Thyroid gland (tissue), 4 donors: Measurements from ENCODE around the gene SCRN3.

Experiments
- POLR2A ChIP-seq, 2 donors: fragments of 450-650 bp; IDR thresholded peaks; one replicate each; pipeline ENCODE4 v1.6.1; 2017; ENCODE audit warnings: antibody characterized with exemption in 2 of 2, mild to moderate bottlenecking in 2 of 2, moderate library complexity in 1 of 2
- TF ChIP-seq, protein P1 (sequence below), 6 experiments: fragments of 200-600 bp in 3 of 6; fragments of 450-650 bp in 3 of 6; sonication (generic) in 3 of 6; IDR thresholded peaks; one replicate each; pipeline ENCODE4 v1.5.1; 2016 to 2019; ENCODE audit warnings: antibody characterized with exemption in 6 of 6, mild to moderate bottlenecking in 2 of 6, inconsistent platforms in 1 of 6, moderate library complexity in 1 of 6

DNA sequence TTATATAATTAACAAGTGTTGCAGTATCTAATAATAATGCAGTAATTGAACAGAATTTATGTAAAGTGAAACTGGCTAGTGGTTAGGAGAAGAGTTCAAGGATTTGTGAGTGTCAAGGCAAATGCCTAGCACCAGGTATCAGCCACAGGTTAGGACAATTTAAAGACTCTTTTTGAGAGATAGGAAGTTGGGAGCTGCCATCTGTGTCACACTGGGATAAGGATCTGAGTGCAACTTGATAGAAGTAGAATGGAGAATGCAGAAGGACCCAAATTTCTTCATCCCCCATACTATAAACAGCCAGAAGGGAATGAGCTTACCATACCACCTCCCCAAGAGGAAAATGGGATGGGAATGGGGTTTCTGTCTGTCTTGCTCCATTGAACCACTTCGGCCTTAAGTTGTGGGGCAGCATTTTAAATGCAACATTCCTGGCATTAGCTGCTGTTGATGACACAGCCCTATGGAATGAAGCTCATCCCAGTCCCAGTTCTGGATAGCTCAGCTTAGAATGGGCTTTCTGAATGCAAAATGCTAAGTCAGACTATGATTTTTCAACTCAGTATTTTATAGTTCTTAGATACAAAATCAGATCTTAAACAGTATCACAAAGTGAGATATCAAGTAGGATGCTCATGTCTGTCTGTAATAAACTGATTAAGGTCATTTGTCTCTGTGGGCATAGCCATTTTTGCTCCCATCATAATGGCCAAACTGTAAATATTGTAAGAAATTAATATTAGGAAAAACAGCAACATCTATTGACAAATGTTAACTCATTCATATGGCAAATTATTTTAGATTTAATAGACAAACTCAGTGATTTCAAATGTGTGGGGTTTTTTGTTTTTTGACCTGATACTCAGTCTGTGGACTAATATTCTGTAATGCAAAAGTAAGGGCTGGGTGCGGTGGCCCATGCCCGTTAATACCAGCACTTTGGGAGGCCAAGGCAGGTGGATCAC, 47.3 kb downstream of the SCRN3 start:
- TF ChIP-seq, protein P1, sequence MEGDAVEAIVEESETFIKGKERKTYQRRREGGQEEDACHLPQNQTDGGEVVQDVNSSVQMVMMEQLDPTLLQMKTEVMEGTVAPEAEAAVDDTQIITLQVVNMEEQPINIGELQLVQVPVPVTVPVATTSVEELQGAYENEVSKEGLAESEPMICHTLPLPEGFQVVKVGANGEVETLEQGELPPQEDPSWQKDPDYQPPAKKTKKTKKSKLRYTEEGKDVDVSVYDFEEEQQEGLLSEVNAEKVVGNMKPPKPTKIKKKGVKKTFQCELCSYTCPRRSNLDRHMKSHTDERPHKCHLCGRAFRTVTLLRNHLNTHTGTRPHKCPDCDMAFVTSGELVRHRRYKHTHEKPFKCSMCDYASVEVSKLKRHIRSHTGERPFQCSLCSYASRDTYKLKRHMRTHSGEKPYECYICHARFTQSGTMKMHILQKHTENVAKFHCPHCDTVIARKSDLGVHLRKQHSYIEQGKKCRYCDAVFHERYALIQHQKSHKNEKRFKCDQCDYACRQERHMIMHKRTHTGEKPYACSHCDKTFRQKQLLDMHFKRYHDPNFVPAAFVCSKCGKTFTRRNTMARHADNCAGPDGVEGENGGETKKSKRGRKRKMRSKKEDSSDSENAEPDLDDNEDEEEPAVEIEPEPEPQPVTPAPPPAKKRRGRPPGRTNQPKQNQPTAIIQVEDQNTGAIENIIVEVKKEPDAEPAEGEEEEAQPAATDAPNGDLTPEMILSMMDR (IDR thresholded peaks at IDR 0.05): no peak
- TF ChIP-seq POLR2A (IDR thresholded peaks at IDR 0.05): no peak
